HEK293 (cell line): ENCODE measurements around the gene NLGN4X.

Source experiments
- GLIS2 ChIP-seq: fragments of 450-650 bp; formaldehyde crosslinking; IDR thresholded peaks from 2 replicates; pipeline ENCODE4 v1.5.1; 2016; ENCODE audit warnings: missing biosample characterization, missing genetic modification characterization
- TRIM28 ChIP-seq: IDR thresholded peaks from 2 replicates; pipeline ENCODE4 v1.6.1; 2011; ENCODE audit warnings: low read length, control low read depth, borderline replicate concordance
- YY1 ChIP-seq: fragments of 450-650 bp; formaldehyde crosslinking; IDR thresholded peaks from 2 replicates; pipeline ENCODE4 v1.5.1; 2018; ENCODE audit warnings: missing biosample characterization, missing genetic modification characterization
- ZBTB8A ChIP-seq: fragments of 450-650 bp; formaldehyde crosslinking; IDR thresholded peaks from 2 replicates; pipeline ENCODE4 v1.5.1; 2016; ENCODE audit warnings: missing biosample characterization, missing genetic modification characterization
- ZFP37 ChIP-seq: fragments of 450-650 bp; formaldehyde crosslinking; IDR thresholded peaks from 2 replicates; pipeline ENCODE4 v1.5.1; 2016; ENCODE audit warnings: missing biosample characterization, missing genetic modification characterization
- ZNF184 ChIP-seq: fragments of 450-650 bp; IDR thresholded peaks from 2 replicates; pipeline ENCODE4 v1.5.1; 2018; ENCODE audit warnings: missing biosample characterization, mild to moderate bottlenecking, missing genetic modification characterization
- ZNF266 ChIP-seq: fragments of 450-650 bp; formaldehyde crosslinking; IDR thresholded peaks from 2 replicates; pipeline ENCODE4 v1.5.1; 2016; ENCODE audit warnings: missing biosample characterization, missing genetic modification characterization, low read depth
- ZNF426 ChIP-seq: fragments of 450-650 bp; formaldehyde crosslinking; IDR thresholded peaks from 2 replicates; pipeline ENCODE4 v1.5.1; 2017; ENCODE audit warnings: missing biosample characterization, missing genetic modification characterization, mild to moderate bottlenecking, inconsistent platforms, moderate library complexity
- ZNF626 ChIP-seq: fragments of 450-650 bp; sonication (Bioruptor Pico); formaldehyde crosslinking; IDR thresholded peaks from 2 replicates; pipeline ENCODE4 v1.5.1; 2018; ENCODE audit warnings: missing biosample characterization, missing genetic modification characterization, inconsistent platforms
- TF ChIP-seq, protein P1 (sequence below): fragments of 450-650 bp; formaldehyde crosslinking; conservative IDR thresholded peaks from 2 replicates; pipeline ENCODE4 v1.5.1; 2016; ENCODE audit warnings: low read depth, missing biosample characterization, missing genetic modification characterization
- TF ChIP-seq, protein P2 (sequence below): fragments of 450-650 bp; formaldehyde crosslinking; IDR thresholded peaks from 2 replicates; pipeline ENCODE4 v1.5.1; 2016; ENCODE audit warnings: missing biosample characterization, missing genetic modification characterization
- TF ChIP-seq, protein P3 (sequence below): fragments of 450-650 bp; formaldehyde crosslinking; IDR thresholded peaks from 2 replicates; pipeline ENCODE4 v1.5.1; 2016; ENCODE audit warnings: missing biosample characterization, missing genetic modification characterization

DNA sequence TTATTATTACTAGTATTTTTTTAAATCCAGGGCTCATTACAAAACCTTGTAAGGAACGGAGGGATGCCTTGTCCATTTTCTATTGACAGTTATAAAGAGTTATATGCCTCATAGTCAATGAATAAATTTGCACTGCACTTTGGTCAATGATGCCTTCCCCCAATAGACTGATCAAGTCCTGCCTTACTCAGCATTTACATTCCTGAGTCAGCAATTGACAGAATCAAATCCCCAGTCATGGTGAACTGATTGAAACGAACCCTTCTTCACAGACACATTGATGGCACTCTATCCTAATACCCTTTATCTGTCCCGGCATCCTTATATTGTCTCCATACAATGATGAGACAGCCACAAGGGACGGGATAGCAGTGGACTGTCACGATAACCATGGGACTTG lies 213.2 kb downstream of the NLGN4X start:
- TF ChIP-seq ZNF266 (no peak), ZBTB8A (tag by site-specific recombination) (no peak), TRIM28 (no peak), YY1 (tag by site-specific recombination) (no peak), GLIS2 (no peak), ZNF184 (tag by site-specific recombination) (no peak), ZFP37 (no peak), ZNF426 (tag by site-specific recombination) (no peak), ZNF626 (tag by site-specific recombination) (no peak)
- TF ChIP-seq, protein P1, sequence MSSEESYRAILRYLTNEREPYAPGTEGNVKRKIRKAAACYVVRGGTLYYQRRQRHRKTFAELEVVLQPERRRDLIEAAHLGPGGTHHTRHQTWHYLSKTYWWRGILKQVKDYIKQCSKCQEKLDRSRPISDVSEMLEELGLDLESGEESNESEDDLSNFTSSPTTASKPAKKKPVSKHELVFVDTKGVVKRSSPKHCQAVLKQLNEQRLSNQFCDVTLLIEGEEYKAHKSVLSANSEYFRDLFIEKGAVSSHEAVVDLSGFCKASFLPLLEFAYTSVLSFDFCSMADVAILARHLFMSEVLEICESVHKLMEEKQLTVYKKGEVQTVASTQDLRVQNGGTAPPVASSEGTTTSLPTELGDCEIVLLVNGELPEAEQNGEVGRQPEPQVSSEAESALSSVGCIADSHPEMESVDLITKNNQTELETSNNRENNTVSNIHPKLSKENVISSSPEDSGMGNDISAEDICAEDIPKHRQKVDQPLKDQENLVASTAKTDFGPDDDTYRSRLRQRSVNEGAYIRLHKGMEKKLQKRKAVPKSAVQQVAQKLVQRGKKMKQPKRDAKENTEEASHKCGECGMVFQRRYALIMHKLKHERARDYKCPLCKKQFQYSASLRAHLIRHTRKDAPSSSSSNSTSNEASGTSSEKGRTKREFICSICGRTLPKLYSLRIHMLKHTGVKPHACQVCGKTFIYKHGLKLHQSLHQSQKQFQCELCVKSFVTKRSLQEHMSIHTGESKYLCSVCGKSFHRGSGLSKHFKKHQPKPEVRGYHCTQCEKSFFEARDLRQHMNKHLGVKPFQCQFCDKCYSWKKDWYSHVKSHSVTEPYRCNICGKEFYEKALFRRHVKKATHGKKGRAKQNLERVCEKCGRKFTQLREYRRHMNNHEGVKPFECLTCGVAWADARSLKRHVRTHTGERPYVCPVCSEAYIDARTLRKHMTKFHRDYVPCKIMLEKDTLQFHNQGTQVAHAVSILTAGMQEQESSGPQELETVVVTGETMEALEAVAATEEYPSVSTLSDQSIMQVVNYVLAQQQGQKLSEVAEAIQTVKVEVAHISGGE = no peak
- TF ChIP-seq, protein P2, sequence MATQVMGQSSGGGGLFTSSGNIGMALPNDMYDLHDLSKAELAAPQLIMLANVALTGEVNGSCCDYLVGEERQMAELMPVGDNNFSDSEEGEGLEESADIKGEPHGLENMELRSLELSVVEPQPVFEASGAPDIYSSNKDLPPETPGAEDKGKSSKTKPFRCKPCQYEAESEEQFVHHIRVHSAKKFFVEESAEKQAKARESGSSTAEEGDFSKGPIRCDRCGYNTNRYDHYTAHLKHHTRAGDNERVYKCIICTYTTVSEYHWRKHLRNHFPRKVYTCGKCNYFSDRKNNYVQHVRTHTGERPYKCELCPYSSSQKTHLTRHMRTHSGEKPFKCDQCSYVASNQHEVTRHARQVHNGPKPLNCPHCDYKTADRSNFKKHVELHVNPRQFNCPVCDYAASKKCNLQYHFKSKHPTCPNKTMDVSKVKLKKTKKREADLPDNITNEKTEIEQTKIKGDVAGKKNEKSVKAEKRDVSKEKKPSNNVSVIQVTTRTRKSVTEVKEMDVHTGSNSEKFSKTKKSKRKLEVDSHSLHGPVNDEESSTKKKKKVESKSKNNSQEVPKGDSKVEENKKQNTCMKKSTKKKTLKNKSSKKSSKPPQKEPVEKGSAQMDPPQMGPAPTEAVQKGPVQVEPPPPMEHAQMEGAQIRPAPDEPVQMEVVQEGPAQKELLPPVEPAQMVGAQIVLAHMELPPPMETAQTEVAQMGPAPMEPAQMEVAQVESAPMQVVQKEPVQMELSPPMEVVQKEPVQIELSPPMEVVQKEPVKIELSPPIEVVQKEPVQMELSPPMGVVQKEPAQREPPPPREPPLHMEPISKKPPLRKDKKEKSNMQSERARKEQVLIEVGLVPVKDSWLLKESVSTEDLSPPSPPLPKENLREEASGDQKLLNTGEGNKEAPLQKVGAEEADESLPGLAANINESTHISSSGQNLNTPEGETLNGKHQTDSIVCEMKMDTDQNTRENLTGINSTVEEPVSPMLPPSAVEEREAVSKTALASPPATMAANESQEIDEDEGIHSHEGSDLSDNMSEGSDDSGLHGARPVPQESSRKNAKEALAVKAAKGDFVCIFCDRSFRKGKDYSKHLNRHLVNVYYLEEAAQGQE = no peak
- TF ChIP-seq, protein P3, sequence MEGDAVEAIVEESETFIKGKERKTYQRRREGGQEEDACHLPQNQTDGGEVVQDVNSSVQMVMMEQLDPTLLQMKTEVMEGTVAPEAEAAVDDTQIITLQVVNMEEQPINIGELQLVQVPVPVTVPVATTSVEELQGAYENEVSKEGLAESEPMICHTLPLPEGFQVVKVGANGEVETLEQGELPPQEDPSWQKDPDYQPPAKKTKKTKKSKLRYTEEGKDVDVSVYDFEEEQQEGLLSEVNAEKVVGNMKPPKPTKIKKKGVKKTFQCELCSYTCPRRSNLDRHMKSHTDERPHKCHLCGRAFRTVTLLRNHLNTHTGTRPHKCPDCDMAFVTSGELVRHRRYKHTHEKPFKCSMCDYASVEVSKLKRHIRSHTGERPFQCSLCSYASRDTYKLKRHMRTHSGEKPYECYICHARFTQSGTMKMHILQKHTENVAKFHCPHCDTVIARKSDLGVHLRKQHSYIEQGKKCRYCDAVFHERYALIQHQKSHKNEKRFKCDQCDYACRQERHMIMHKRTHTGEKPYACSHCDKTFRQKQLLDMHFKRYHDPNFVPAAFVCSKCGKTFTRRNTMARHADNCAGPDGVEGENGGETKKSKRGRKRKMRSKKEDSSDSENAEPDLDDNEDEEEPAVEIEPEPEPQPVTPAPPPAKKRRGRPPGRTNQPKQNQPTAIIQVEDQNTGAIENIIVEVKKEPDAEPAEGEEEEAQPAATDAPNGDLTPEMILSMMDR (tag by site-specific recombination) = no peak
